IMR-90 (cell line): Measurements from ENCODE around the gene GNL3. TPM values are rescaled to one million over a fixed set of nuclear protein-coding genes. Genes with fewer than 3 reads are reported as not detected.

ENCODE experiments used
- ATAC-seq: fragments of 200-7000 bp; cut with Tn5 transposase; 2 replicates; pipeline ENCODE4 v1.9.1; 2020; ENCODE audit warnings: low read depth, mild to moderate bottlenecking, moderate library complexity
- BruUV-seq: library from RNA; stranded (reverse); fragments of 400-500 nt; replicated peaks from 2 replicates; lab custom pipeline; 2021; lab: Mats Ljungman, UMichigan
- CTCF ChIA-PET: fragments of 300-600 bp; formaldehyde crosslinking; extraction: SDS; loops from one replicate; lab custom pipeline; 2021; ENCODE audit warnings: antibody characterized with exemption; lab: Yijun Ruan, JAX
- POLR2A ChIA-PET: fragments of 300-600 bp; sonication (Branson Sonifier 250); formaldehyde crosslinking; loops from one replicate; lab custom pipeline; 2022; ENCODE audit warnings: antibody characterized with exemption; ENCODE audit not compliant: unreplicated experiment; lab: Charles Lee
- DNase-seq: peaks from one replicate; pipeline ENCODE4 v3.0.0; 2013
- H2AFZ ChIP-seq: replicated peaks from 2 replicates; pipeline ENCODE3; 2013; ENCODE audit warnings: low read length, mild to moderate bottlenecking; ENCODE audit not compliant: poor library complexity
- H2AK5ac ChIP-seq: 2 replicates; pipeline ENCODE4 v1.6.1; 2013; ENCODE audit warnings: low read depth, low read length, inconsistent platforms
- H2AK9ac ChIP-seq: replicated peaks from 2 replicates; pipeline ENCODE3; 2013; ENCODE audit warnings: mild to moderate bottlenecking, low read depth, low read length, moderate library complexity; ENCODE audit not compliant: poor library complexity
- H2BK120ac ChIP-seq: 2 replicates; pipeline ENCODE4 v1.6.1; 2013; ENCODE audit warnings: low read depth, low read length, inconsistent platforms
- H2BK15ac ChIP-seq: 3 replicates; pipeline ENCODE4 v1.6.1; 2013; ENCODE audit warnings: low read depth, low read length, inconsistent platforms
- H2BK20ac ChIP-seq: 2 replicates; pipeline ENCODE4 v1.6.1; 2013; ENCODE audit warnings: low read depth, mild to moderate bottlenecking, inconsistent platforms, low read length, moderate library complexity
- H2BK5ac ChIP-seq: 2 replicates; pipeline ENCODE4 v1.6.1; 2013; ENCODE audit warnings: mild to moderate bottlenecking, low read depth, low read length, inconsistent platforms; ENCODE audit not compliant: poor library complexity, severe bottlenecking
- H3K14ac ChIP-seq: replicated peaks from 2 replicates; pipeline ENCODE4 v1.6.1; 2013; ENCODE audit warnings: low read depth, low read length, inconsistent platforms
- H3K18ac ChIP-seq: 2 replicates; pipeline ENCODE4 v1.6.1; 2013; ENCODE audit warnings: low read depth, low read length, control low read depth
- H3K23ac ChIP-seq: 2 replicates; pipeline ENCODE4 v1.6.1; 2013; ENCODE audit warnings: low read depth, low read length, inconsistent platforms
- H3K27ac ChIP-seq: 2 replicates; pipeline ENCODE4 v1.5.1; 2013; ENCODE audit warnings: mild to moderate bottlenecking, control low read depth, low read length; ENCODE audit not compliant: insufficient read depth
- H3K27me3 ChIP-seq: 2 replicates; pipeline ENCODE4 v1.6.1; 2013; ENCODE audit warnings: low read length; ENCODE audit not compliant: control insufficient read depth, insufficient read depth
- H3K36me3 ChIP-seq: 2 replicates; pipeline ENCODE4 v1.6.1; 2013; ENCODE audit warnings: low read length, mixed read lengths; ENCODE audit not compliant: control insufficient read depth, insufficient read depth
- H3K4ac ChIP-seq: 2 replicates; pipeline ENCODE4 v1.6.1; 2013; ENCODE audit warnings: low read depth, low read length, inconsistent platforms
- H3K4me1 ChIP-seq: 2 replicates; pipeline ENCODE4 v1.6.1; 2013; ENCODE audit warnings: low read length, mixed read lengths; ENCODE audit not compliant: control insufficient read depth, insufficient read depth
- H3K4me2 ChIP-seq: 2 replicates; pipeline ENCODE4 v1.6.1; 2013; ENCODE audit warnings: low read depth, mild to moderate bottlenecking, control low read depth, low read length, moderate library complexity
- H3K4me3 ChIP-seq: 2 replicates; pipeline ENCODE4 v1.5.1; 2013; ENCODE audit warnings: low read depth, mild to moderate bottlenecking, control low read depth, low read length, moderate library complexity; ENCODE audit not compliant: insufficient read depth
- H3K56ac ChIP-seq: 2 replicates; pipeline ENCODE4 v1.6.1; 2013; ENCODE audit warnings: low read length, inconsistent platforms; ENCODE audit not compliant: insufficient read depth; ENCODE audit errors: extremely low read depth
- H3K79me1 ChIP-seq, 2 experiments: 2 replicates each; pipeline ENCODE4 v1.6.1; 2013; ENCODE audit warnings: low read length in 2 of 2, inconsistent platforms in 1 of 2, low read depth in 1 of 2
- H3K9ac ChIP-seq: 2 replicates; pipeline ENCODE4 v1.6.1; 2013; ENCODE audit warnings: low read depth, low read length, control low read depth
- H3K9me1 ChIP-seq: 2 replicates; pipeline ENCODE4 v1.6.1; 2013; ENCODE audit warnings: low read length, inconsistent platforms; ENCODE audit not compliant: insufficient read depth
- H3K9me3 ChIP-seq: 2 replicates; pipeline ENCODE4 v1.6.1; 2013; ENCODE audit warnings: low read length; ENCODE audit not compliant: control insufficient read depth, insufficient read depth
- H4K20me1 ChIP-seq: 2 replicates; pipeline ENCODE4 v1.6.1; 2013; ENCODE audit warnings: low read length, inconsistent platforms; ENCODE audit not compliant: insufficient read depth
- H4K5ac ChIP-seq: 2 replicates; pipeline ENCODE4 v1.6.1; 2013; ENCODE audit warnings: mild to moderate bottlenecking, low read depth, low read length, control low read depth
- H4K8ac ChIP-seq, 2 experiments: 2 replicates each; pipeline ENCODE4 v1.6.1; 2013; ENCODE audit warnings: low read depth in 2 of 2, low read length in 2 of 2, control low read depth in 1 of 2, inconsistent platforms in 1 of 2
- H4K91ac ChIP-seq: 2 replicates; pipeline ENCODE4 v1.6.1; 2013; ENCODE audit warnings: low read depth, low read length, inconsistent platforms; ENCODE audit not compliant: insufficient read depth
- BHLHE40 ChIP-seq: fragments of 150-350 bp; IDR thresholded peaks from 2 replicates; pipeline ENCODE4 v1.6.1; 2016; ENCODE audit warnings: mild to moderate bottlenecking, low read depth, low read length
- CEBPB ChIP-seq: IDR thresholded peaks from 2 replicates; pipeline ENCODE4 v1.6.1; 2012; ENCODE audit warnings: low read depth, low read length, improper control_type of control experiment
- CHD1 ChIP-seq: IDR thresholded peaks from 2 replicates; pipeline ENCODE4 v1.6.1; 2012; ENCODE audit warnings: low read depth, low read length, improper control_type of control experiment
- MAFK ChIP-seq: IDR thresholded peaks from 2 replicates; pipeline ENCODE4 v1.6.1; 2012; ENCODE audit warnings: low read depth, low read length, improper control_type of control experiment
- MAZ ChIP-seq: IDR thresholded peaks from 2 replicates; pipeline ENCODE4 v1.6.1; 2012; ENCODE audit warnings: low read depth, mild to moderate bottlenecking, low read length, improper control_type of control experiment, moderate library complexity, borderline replicate concordance
- MXI1 ChIP-seq: IDR thresholded peaks from 2 replicates; pipeline ENCODE4 v1.6.1; 2012; ENCODE audit warnings: low read depth, mild to moderate bottlenecking, low read length, moderate library complexity, borderline replicate concordance
- NFE2L2 ChIP-seq: fragments of 150-350 bp; IDR thresholded peaks from 2 replicates; pipeline ENCODE4 v1.6.1; 2016; ENCODE audit warnings: low read depth, mild to moderate bottlenecking, low read length
- POLR2A ChIP-seq: IDR thresholded peaks from 2 replicates; pipeline ENCODE4 v1.6.1; 2012; ENCODE audit warnings: mild to moderate bottlenecking, low read depth, low read length
- RAD21 ChIP-seq: IDR thresholded peaks from 2 replicates; pipeline ENCODE4 v1.6.1; 2012; ENCODE audit warnings: low read length, improper control_type of control experiment
- RCOR1 ChIP-seq: IDR thresholded peaks from 2 replicates; pipeline ENCODE4 v1.6.1; 2012; ENCODE audit warnings: mild to moderate bottlenecking, low read length, improper control_type of control experiment; ENCODE audit not compliant: insufficient replicate concordance
- RFX5 ChIP-seq: IDR thresholded peaks from 2 replicates; pipeline ENCODE4 v1.8.0; 2012; ENCODE audit warnings: low read depth, mild to moderate bottlenecking, low read length, moderate library complexity
- WGBS, 2 experiments: methylation state at CpG; one replicate each; pipeline versions ENCODE4 v1.1.5 to v1.1.7; 2013; ENCODE audit warnings: missing lambda C conversion rate in 2 of 2; ENCODE audit not compliant: insufficient read length in 1 of 2; ENCODE audit errors: extremely low coverage in 2 of 2; 5-methylcytosine and 5-hydroxymethylcytosine counted together
- dilution Hi-C: fragments of 300-500 bp; cut with HindIII; formaldehyde crosslinking; loops from one replicate; pipeline ENCODE4 v1.14.3; 2018; ENCODE audit warnings: low sequenced_read_pairs; ENCODE audit not compliant: unreplicated experiment
- in situ Hi-C: fragments of 300-500 bp; cut with MboI; formaldehyde crosslinking; loops from 3 replicates; pipeline ENCODE4 v1.14.3; 2019; ENCODE audit warnings: low sequenced_read_pairs, inconsistent platforms, mixed read lengths
- intact Hi-C: fragments of 100-400 bp; cut with micrococcal nuclease; formaldehyde crosslinking; loops from 2 replicates; pipeline ENCODE4 v1.10.0; 2022
- polyA plus RNA-seq, 3 experiments: library from polyadenylated mRNA; depleted of rRNA; stranded (reverse); fragments of >200 nt; gene quantifications; 2 replicates each; pipeline ENCODE4 v1.2.3, GENCODE V29; 2012; ENCODE audit warnings: low replicate concordance in 1 of 3
- total RNA-seq: library from RNA; depleted of rRNA; stranded (reverse); fragments of >200 nt; gene quantifications from 2 replicates; pipeline ENCODE4 v1.2.3, GENCODE V29; 2012
- TF ChIP-seq, protein P1 (sequence below): fragments of 150-350 bp; IDR thresholded peaks from 2 replicates; pipeline ENCODE4 v1.6.1; 2017; ENCODE audit warnings: mild to moderate bottlenecking, antibody characterized with exemption, low read length, low read depth
- TF ChIP-seq, protein P2 (sequence below): fragments of 150-350 bp; IDR thresholded peaks from 2 replicates; pipeline ENCODE4 v1.6.1; 2016; ENCODE audit warnings: low read depth, mild to moderate bottlenecking, low read length, moderate library complexity, borderline replicate concordance
- TF ChIP-seq, protein P3 (sequence below): conservative IDR thresholded peaks from 2 replicates; pipeline ENCODE4 v1.5.1; 2012; ENCODE audit warnings: mild to moderate bottlenecking, low read depth, low read length, improper control_type of control experiment

The GNL3 gene
- total and polyA plus RNA-seq, 2 of the 4 experiments (the other 2 are of a cell fraction) = 66.0 to 90.4 TPM

DNA sequence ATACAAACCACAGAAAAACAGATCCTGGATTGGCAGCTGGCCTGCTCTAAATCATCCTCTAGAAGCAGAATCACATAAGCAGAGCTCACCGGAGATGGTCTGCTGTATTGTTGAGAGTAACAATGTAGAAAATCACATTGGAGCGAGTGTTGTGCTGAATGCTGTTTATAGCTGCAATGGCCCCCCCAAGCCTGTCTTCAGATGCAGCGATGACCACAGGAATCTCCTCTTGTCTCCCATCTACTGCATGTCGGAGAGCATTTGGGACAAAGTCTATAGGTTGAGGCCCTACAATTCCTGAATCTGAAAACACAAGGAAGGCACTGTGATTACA is 11.8 kb downstream of the GNL3 start:
- CTCF ChIA-PET = no interaction called here

More for the DNA sequence above, 11.8 kb downstream of the GNL3 start:
- H3K4me2 ChIP-seq = no peak overlapping the region
- WGBS, 2 experiments = no CpG with 5 or more reads among the region's 4 CpGs
- no peaks in the 10 kb centered on the region; the same call in 1 of the 2 replicates for H3K4me1 ChIP-seq
- H3K18ac ChIP-seq = no peak overlapping the region
- H3K27ac ChIP-seq = no peak overlapping the region
- ATAC-seq (no peak; the same call in 1 of the 2 replicates), DNase-seq (no peak)
- H3K14ac ChIP-seq = no peak overlapping the region
- BruUV-seq = no TSS peak
- H2BK15ac ChIP-seq = no peak overlapping the region
- H2AK5ac ChIP-seq = no peak overlapping the region
- no peaks in the 10 kb centered on the region for H3K27me3 ChIP-seq
- no peak overlapping the region for H2BK5ac ChIP-seq
- H3K79me1 ChIP-seq = peaks cover 33 to 50% of the 10 kb centered on the region in 2 experiments
- H3K9me1 ChIP-seq = peaks cover 7% of the 10 kb centered on the region
- POLR2A ChIA-PET = no interaction called here
- intact Hi-C loops = no loop called here
- H4K91ac ChIP-seq = no peak overlapping the region
- no peak overlapping the region for H4K8ac ChIP-seq
- no peak overlapping the region for H2AK9ac ChIP-seq
- H2AFZ ChIP-seq = no peak overlapping the region
- no peak overlapping the region for H2BK120ac ChIP-seq
- H2BK20ac ChIP-seq = no peak overlapping the region
- H3K9me3 ChIP-seq = no peaks in the 10 kb centered on the region
- in situ Hi-C loops = no loop called here
- H4K5ac ChIP-seq = no peak overlapping the region
- peaks cover 18% of the 10 kb centered on the region for H4K20me1 ChIP-seq
- H3K56ac ChIP-seq = no peak overlapping the region
- dilution Hi-C loops = no loop called here
- no peak overlapping the region for H3K4ac ChIP-seq
- H3K9ac ChIP-seq = no peak overlapping the region
- no peak overlapping the region for H3K23ac ChIP-seq
- TF ChIP-seq RFX5 (no peak), CEBPB (no peak), BHLHE40 (no peak), CHD1 (no peak), RCOR1 (no peak), MXI1 (no peak), RAD21 (no peak), NFE2L2 (no peak), MAFK (no peak), POLR2A (no peak), MAZ (no peak)
- TF ChIP-seq, protein P1, sequence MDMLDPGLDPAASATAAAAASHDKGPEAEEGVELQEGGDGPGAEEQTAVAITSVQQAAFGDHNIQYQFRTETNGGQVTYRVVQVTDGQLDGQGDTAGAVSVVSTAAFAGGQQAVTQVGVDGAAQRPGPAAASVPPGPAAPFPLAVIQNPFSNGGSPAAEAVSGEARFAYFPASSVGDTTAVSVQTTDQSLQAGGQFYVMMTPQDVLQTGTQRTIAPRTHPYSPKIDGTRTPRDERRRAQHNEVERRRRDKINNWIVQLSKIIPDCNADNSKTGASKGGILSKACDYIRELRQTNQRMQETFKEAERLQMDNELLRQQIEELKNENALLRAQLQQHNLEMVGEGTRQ = no peak
- TF ChIP-seq, protein P2, sequence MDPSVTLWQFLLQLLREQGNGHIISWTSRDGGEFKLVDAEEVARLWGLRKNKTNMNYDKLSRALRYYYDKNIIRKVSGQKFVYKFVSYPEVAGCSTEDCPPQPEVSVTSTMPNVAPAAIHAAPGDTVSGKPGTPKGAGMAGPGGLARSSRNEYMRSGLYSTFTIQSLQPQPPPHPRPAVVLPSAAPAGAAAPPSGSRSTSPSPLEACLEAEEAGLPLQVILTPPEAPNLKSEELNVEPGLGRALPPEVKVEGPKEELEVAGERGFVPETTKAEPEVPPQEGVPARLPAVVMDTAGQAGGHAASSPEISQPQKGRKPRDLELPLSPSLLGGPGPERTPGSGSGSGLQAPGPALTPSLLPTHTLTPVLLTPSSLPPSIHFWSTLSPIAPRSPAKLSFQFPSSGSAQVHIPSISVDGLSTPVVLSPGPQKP = no peak
- TF ChIP-seq, protein P3, sequence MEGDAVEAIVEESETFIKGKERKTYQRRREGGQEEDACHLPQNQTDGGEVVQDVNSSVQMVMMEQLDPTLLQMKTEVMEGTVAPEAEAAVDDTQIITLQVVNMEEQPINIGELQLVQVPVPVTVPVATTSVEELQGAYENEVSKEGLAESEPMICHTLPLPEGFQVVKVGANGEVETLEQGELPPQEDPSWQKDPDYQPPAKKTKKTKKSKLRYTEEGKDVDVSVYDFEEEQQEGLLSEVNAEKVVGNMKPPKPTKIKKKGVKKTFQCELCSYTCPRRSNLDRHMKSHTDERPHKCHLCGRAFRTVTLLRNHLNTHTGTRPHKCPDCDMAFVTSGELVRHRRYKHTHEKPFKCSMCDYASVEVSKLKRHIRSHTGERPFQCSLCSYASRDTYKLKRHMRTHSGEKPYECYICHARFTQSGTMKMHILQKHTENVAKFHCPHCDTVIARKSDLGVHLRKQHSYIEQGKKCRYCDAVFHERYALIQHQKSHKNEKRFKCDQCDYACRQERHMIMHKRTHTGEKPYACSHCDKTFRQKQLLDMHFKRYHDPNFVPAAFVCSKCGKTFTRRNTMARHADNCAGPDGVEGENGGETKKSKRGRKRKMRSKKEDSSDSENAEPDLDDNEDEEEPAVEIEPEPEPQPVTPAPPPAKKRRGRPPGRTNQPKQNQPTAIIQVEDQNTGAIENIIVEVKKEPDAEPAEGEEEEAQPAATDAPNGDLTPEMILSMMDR = no peak
- H3K4me3 ChIP-seq = no peak overlapping the region
- peaks cover 48% of the 10 kb centered on the region for H3K36me3 ChIP-seq
